GM12873 (cell line): ENCODE measurements around the gene DHPS.

Experiments
- CTCF ChIP-seq: IDR thresholded peaks from 2 replicates; pipeline ENCODE4 v1.5.1; 2012; ENCODE audit warnings: low read depth, mild to moderate bottlenecking, moderate library complexity, low read length, control low read depth; ENCODE audit not compliant: insufficient read depth; ENCODE audit errors: missing control alignments

The DHPS gene

GRCh38 chr19:12722566-12723380 is 41.1 kb upstream of the DHPS start:
- TF ChIP-seq CTCF: no peak

- TF ChIP-seq CTCF: no peak
These were observed 40.2 kb upstream of the DHPS start for GRCh38 chr19:12721656-12722565.

GRCh38 chr19:12720851-12721655 is 39.4 kb upstream of the DHPS start:
- TF ChIP-seq CTCF: no peak

- no peak for TF ChIP-seq CTCF
These were observed 38.6 kb upstream of the DHPS start for GRCh38 chr19:12720296-12720695.

GRCh38 chr19:12715929-12716328 is 34.2 kb upstream of the DHPS start:
- no peak for TF ChIP-seq CTCF

- no peak for TF ChIP-seq CTCF
These were observed 33.4 kb upstream of the DHPS start for GRCh38 chr19:12715102-12715501.
